HEK293 (cell line): ENCODE measurements around the gene FRMD4A.

ENCODE experiments used
- CTCF ChIP-seq: fragments of 450-650 bp; formaldehyde crosslinking; IDR thresholded peaks from 2 replicates; pipeline ENCODE4 v1.5.1; 2016; ENCODE audit warnings: missing biosample characterization, missing genetic modification characterization
- REST ChIP-seq: fragments of 450-650 bp; formaldehyde crosslinking; IDR thresholded peaks from 2 replicates; pipeline ENCODE4 v1.5.1; 2016; ENCODE audit warnings: missing biosample characterization, missing genetic modification characterization
- YY1 ChIP-seq: fragments of 450-650 bp; formaldehyde crosslinking; IDR thresholded peaks from 2 replicates; pipeline ENCODE4 v1.5.1; 2018; ENCODE audit warnings: missing biosample characterization, missing genetic modification characterization
- ZFP69B ChIP-seq: fragments of 450-650 bp; formaldehyde crosslinking; IDR thresholded peaks from 2 replicates; pipeline ENCODE4 v1.5.1; 2016; ENCODE audit warnings: missing biosample characterization, missing genetic modification characterization
- ZNF132 ChIP-seq: fragments of 450-650 bp; formaldehyde crosslinking; IDR thresholded peaks from 2 replicates; pipeline ENCODE4 v1.5.1; 2017; ENCODE audit warnings: missing biosample characterization, missing genetic modification characterization, borderline replicate concordance
- ZNF311 ChIP-seq: fragments of 450-650 bp; formaldehyde crosslinking; IDR thresholded peaks from 2 replicates; pipeline ENCODE4 v1.5.1; 2017; ENCODE audit warnings: missing biosample characterization, missing genetic modification characterization, borderline replicate concordance
- ZNF362 ChIP-seq: fragments of 450-650 bp; formaldehyde crosslinking; IDR thresholded peaks from 2 replicates; pipeline ENCODE4 v1.5.1; 2016; ENCODE audit warnings: missing biosample characterization, missing genetic modification characterization
- ZNF624 ChIP-seq: fragments of 450-650 bp; formaldehyde crosslinking; IDR thresholded peaks from 2 replicates; pipeline ENCODE4 v1.5.1; 2017; ENCODE audit warnings: missing biosample characterization, missing genetic modification characterization

- TF ChIP-seq ZNF362 (tag by site-specific recombination) (no peak), CTCF (tag by site-specific recombination) (no peak), ZNF132 (no peak), REST (tag by site-specific recombination) (no peak), YY1 (tag by site-specific recombination) (no peak), ZNF311 (tag by site-specific recombination) (no peak), ZNF624 (tag by site-specific recombination) (no peak), ZFP69B (tag by site-specific recombination) (no peak)
Measured at GRCh38 chr10:14016931-14017333, 313.8 kb downstream of the FRMD4A start.
